ENCODE measurements around the gene TTLL5. TPM values are rescaled to one million over a fixed set of nuclear protein-coding genes. Genes with fewer than 3 reads are reported as not detected.

Gene TTLL5
- total and polyA plus RNA-seq, 10 of the 15 experiments (the other 5 are each of a cell fraction or from before 2014, with no cell fraction given) = 3.2 to 25.9 (median 13.8) TPM

GRCh38 chr14:75844486-75844885 lies 183.4 kb downstream of the TTLL5 start:
- no peak for ATAC-seq
- CTCF ChIA-PET = interaction anchor here (0.9 to 1.0 kb wide), 3 partner anchors 9 to 135 kb away, joined by 3 to 4 read pairs (median 3); no protein-coding TSS in a partner anchor
- DNase-seq (ENCODE audit: low read depth, low spot score) = no peak

More at GRCh38 chr14:75844486-75844885, 183.4 kb downstream of the TTLL5 start:
- Histone ChIP-seq H2AFZ (ENCODE audit: control insufficient read depth, low read depth, low read length) (no peak overlapping the region), H3K4me3 (no peak overlapping the region), H3K4me1 (ENCODE audit: control insufficient read depth, insufficient read depth, low read length) (no peaks in the 10 kb centered on the region), H3K9me3 (replicated peaks; ENCODE audit: control insufficient read depth, insufficient read depth, low read length) (no peaks in the 10 kb centered on the region), H3K27ac (ENCODE audit: control insufficient read depth, insufficient read depth) (no peak overlapping the region), H3K27me3 (replicated peaks in 1 of 2; ENCODE audit: control insufficient read depth in 2 of 2, insufficient read depth in 2 of 2, low read length in 1 of 2) (no peaks in the 10 kb centered on the region), H3K9ac (ENCODE audit: control insufficient read depth, insufficient read depth, low read length) (no peak overlapping the region), H3K79me2 (ENCODE audit: control insufficient read depth, insufficient read depth, low read length) (no peaks in the 10 kb centered on the region), H4K20me1 (ENCODE audit: control insufficient read depth, insufficient read depth) (no peaks in the 10 kb centered on the region), H3K4me2 (ENCODE audit: control insufficient read depth, insufficient read depth) (no peak overlapping the region), H3K36me3 (ENCODE audit: control insufficient read depth in 2 of 2, insufficient read depth in 2 of 2, low read length in 1 of 2) (no peaks in the 10 kb centered on the region)
- POLR2A ChIA-PET = no interaction called here
- TF ChIP-seq POLR2AphosphoS2 (IDR thresholded peaks at IDR 0.05; ENCODE audit: low read depth, low read length) (no peak), LARP7 (IDR thresholded peaks at IDR 0.05) (no peak), KDM1A (IDR thresholded peaks at IDR 0.05; ENCODE audit: borderline replicate concordance) (no peak), IKZF1 (conservative IDR thresholded peaks at IDR 0.05) (no peak), ZZZ3 (IDR thresholded peaks at IDR 0.05; ENCODE audit: control insufficient read depth, insufficient read length, low read depth) (no peak), RFX5 (IDR thresholded peaks at IDR 0.05; ENCODE audit: low read depth, low read length) (no peak), FOXK2 (IDR thresholded peaks at IDR 0.05) (no peak), CEBPB (IDR thresholded peaks at IDR 0.05; ENCODE audit: borderline replicate concordance in 1 of 2, low read depth in 2 of 2, low read length in 2 of 2) (no peak), PAX5 (IDR thresholded peaks at IDR 0.05; ENCODE audit: borderline replicate concordance, low read depth, low read length) (no peak), E2F4 (IDR thresholded peaks at IDR 0.05; ENCODE audit: low read depth, low read length) (no peak), CBFB (IDR thresholded peaks at IDR 0.05; ENCODE audit: low read depth) (no peak), SIX5 (IDR thresholded peaks at IDR 0.05; ENCODE audit: low read depth, low read length, severe bottlenecking) (no peak), ZBTB40 (IDR thresholded peaks at IDR 0.05; ENCODE audit: borderline replicate concordance) (no peak), NR2C2 (IDR thresholded peaks at IDR 0.05; ENCODE audit: borderline replicate concordance, control insufficient read depth, insufficient read length, low read depth) (no peak), TBL1XR1 (IDR thresholded peaks at IDR 0.05; ENCODE audit: low read depth, low read length) (no peak), EED (IDR thresholded peaks at IDR 0.05; ENCODE audit: low read depth) (no peak), JUND (IDR thresholded peaks at IDR 0.05; ENCODE audit: low read depth, low read length) (no peak), SMARCA5 (IDR thresholded peaks at IDR 0.05) (no peak)
- TF ChIP-seq, protein P1, sequence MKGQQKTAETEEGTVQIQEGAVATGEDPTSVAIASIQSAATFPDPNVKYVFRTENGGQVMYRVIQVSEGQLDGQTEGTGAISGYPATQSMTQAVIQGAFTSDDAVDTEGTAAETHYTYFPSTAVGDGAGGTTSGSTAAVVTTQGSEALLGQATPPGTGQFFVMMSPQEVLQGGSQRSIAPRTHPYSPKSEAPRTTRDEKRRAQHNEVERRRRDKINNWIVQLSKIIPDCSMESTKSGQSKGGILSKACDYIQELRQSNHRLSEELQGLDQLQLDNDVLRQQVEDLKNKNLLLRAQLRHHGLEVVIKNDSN (IDR thresholded peaks at IDR 0.05; ENCODE audit: borderline replicate concordance, extremely low read length, insufficient read depth, low read depth, low read length) = no peak
- intact Hi-C loops (cut with micrococcal nuclease; ENCODE audit: unreplicated experiment) = no loop called here
- RAD21 ChIA-PET (ENCODE audit: unreplicated experiment) = no interaction called here
- in situ Hi-C loops (cut with MboI) = no loop called here
- no TSS peak for BruUV-seq (replicated peaks)
- SMC1A ChIA-PET (ENCODE audit: uncharacterized antibody, unreplicated experiment) = no interaction called here
- no peak for FAIRE-seq
